Naive B cell (primary cell): ENCODE data around the gene PTPRR. TPM values are rescaled to one million over a fixed set of nuclear protein-coding genes. Genes with fewer than 3 reads are reported as not detected.

ENCODE experiments used
- polyA plus RNA-seq, 6 donors: library from polyadenylated mRNA; unstranded; fragments of 300-500 nt; fragmentation: Illumina TruSeq; gene quantifications; one replicate each; pipeline ENCODE4 v1.2.3, GENCODE V29; 2021; ENCODE audit warnings: low read depth in 6 of 6

Gene PTPRR
- polyA plus RNA-seq, 6 donors from 2014 or later, result not detected

Other genes starting within 250 kb of the PTPRR start
- 1 to 10 TPM in 1 of 6 donors, not detected in 5; 2.8 TPM for gene TSPAN8, start 237.3 kb upstream of the PTPRR start, polyA plus RNA-seq